Measurements from ENCODE around the gene NEUROD6.

NEUROD6 gene

DNA sequence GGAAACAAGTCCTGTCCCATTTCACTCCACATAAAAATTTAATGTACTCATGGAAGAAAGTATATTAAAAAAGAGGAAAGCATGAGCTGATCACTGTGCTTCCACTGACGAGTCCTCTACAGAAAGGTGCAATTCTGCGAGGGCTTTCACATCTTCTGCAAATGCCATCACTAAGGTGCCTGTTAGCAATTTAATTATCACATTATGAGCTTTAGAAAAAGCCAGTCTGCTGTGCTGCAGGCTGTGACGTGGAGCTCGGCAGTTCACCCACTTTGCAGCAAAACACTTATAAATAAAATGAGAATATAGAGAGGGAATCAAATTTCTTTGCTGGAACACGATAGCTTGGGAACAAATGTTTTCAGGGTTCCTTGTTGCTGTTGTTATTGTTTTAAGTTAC is 22.5 kb upstream of the NEUROD6 start:
- H3F3A ChIP-seq (ENCODE audit: insufficient read depth), result no peaks in the 10 kb centered on the region
- no peaks in the 10 kb centered on the region for H3K79me2 ChIP-seq (ENCODE audit: insufficient read depth, low read length)
- no peaks in the 10 kb centered on the region for H3K9me3 ChIP-seq (ENCODE audit: insufficient read depth, low read length)
- H3K9me2 ChIP-seq (replicated peaks; ENCODE audit: insufficient read depth, low read length), result no peaks in the 10 kb centered on the region
- no peaks in the 10 kb centered on the region for H3K27me3 ChIP-seq (ENCODE audit: low read length)
- H3K4me2 ChIP-seq (ENCODE audit: low read depth, low read length, poor library complexity, severe bottlenecking), result no peak overlapping the region
- no peak overlapping the region for H3K27ac ChIP-seq (ENCODE audit: low read depth, low read length)
- H3K36me3 ChIP-seq (ENCODE audit: low read length), result no peaks in the 10 kb centered on the region
- H3K4me3 ChIP-seq (ENCODE audit: insufficient read depth, low read length, poor library complexity, severe bottlenecking), result no peak overlapping the region
- H4K20me1 ChIP-seq (ENCODE audit: low read depth, low read length), result no peaks in the 10 kb centered on the region
- H3K9ac ChIP-seq (ENCODE audit: low read length), result no peak overlapping the region
- TF ChIP-seq, protein P1, sequence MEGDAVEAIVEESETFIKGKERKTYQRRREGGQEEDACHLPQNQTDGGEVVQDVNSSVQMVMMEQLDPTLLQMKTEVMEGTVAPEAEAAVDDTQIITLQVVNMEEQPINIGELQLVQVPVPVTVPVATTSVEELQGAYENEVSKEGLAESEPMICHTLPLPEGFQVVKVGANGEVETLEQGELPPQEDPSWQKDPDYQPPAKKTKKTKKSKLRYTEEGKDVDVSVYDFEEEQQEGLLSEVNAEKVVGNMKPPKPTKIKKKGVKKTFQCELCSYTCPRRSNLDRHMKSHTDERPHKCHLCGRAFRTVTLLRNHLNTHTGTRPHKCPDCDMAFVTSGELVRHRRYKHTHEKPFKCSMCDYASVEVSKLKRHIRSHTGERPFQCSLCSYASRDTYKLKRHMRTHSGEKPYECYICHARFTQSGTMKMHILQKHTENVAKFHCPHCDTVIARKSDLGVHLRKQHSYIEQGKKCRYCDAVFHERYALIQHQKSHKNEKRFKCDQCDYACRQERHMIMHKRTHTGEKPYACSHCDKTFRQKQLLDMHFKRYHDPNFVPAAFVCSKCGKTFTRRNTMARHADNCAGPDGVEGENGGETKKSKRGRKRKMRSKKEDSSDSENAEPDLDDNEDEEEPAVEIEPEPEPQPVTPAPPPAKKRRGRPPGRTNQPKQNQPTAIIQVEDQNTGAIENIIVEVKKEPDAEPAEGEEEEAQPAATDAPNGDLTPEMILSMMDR (IDR thresholded peaks at IDR 0.05; ENCODE audit: insufficient read depth, low read length, poor library complexity, severe bottlenecking), result no peak
- TF ChIP-seq EZH2phosphoT487 (conservative IDR thresholded peaks at IDR 0.05; ENCODE audit: low read length), result no peak
- H2AFZ ChIP-seq (ENCODE audit: low read depth, low read length, severe bottlenecking), result no peak overlapping the region

DNA sequence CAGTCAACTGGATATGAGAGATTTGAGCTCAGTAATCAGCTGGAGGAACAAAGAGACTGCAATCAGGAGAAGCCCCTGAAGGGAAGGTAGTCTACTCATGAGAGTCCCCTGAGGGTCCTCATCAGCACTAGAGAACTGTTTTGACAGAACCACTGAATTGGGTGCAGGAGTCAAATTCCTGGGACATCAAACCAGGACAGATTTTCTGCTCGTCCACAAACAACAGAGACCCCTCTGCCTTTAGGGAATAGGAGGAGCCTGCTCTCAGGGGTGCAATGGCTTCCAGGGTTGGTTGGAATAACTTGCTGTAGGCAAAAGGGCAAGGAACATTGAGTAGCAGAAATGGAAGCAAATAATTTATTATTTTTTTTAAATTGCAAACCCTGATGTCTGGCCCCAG is 21.9 kb upstream of the NEUROD6 start:
- no peak overlapping the region for H3K27ac ChIP-seq (ENCODE audit: low read depth, low read length)
- no peaks in the 10 kb centered on the region for H3K9me3 ChIP-seq (ENCODE audit: insufficient read depth, low read length)
- H2AFZ ChIP-seq (ENCODE audit: low read depth, low read length, severe bottlenecking), result no peak overlapping the region
- H3F3A ChIP-seq (ENCODE audit: insufficient read depth), result no peaks in the 10 kb centered on the region
- TF ChIP-seq, protein P1 (IDR thresholded peaks at IDR 0.05; ENCODE audit: insufficient read depth, low read length, poor library complexity, severe bottlenecking), result no peak
- TF ChIP-seq EZH2phosphoT487 (conservative IDR thresholded peaks at IDR 0.05; ENCODE audit: low read length), result no peak
- no peaks in the 10 kb centered on the region for H3K36me3 ChIP-seq (ENCODE audit: low read length)
- H3K9me2 ChIP-seq (replicated peaks; ENCODE audit: insufficient read depth, low read length), result no peaks in the 10 kb centered on the region
- no peak overlapping the region for H3K9ac ChIP-seq (ENCODE audit: low read length)
- no peak overlapping the region for H3K4me2 ChIP-seq (ENCODE audit: low read depth, low read length, poor library complexity, severe bottlenecking)
- no peaks in the 10 kb centered on the region for H4K20me1 ChIP-seq (ENCODE audit: low read depth, low read length)
- H3K79me2 ChIP-seq (ENCODE audit: insufficient read depth, low read length), result no peaks in the 10 kb centered on the region
- H3K27me3 ChIP-seq (ENCODE audit: low read length), result no peaks in the 10 kb centered on the region
- no peak overlapping the region for H3K4me3 ChIP-seq (ENCODE audit: insufficient read depth, low read length, poor library complexity, severe bottlenecking)

DNA sequence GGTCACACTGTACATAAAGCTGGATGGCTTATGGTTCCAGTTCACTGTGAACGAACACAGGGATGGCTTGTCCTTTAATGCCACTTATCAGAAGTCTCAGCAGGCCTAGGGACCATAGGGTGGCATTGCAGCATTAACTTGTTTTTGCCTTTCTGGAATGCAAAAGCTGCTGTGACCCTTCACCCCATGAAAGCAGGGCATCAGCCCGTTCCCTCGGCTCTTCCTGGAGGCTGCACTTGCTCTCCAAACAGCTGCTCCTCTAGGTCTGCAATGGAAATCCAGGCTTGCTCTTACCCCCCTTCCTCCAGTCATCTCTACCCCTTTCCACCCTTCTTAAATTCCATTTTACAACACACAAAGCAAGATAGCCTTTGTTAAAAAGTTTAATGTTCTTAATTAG is 17.9 kb upstream of the NEUROD6 start:
- Histone ChIP-seq H3K36me3 (ENCODE audit: low read length) (no peaks in the 10 kb centered on the region), H3K79me2 (ENCODE audit: insufficient read depth, low read length) (no peaks in the 10 kb centered on the region), H3K9me3 (ENCODE audit: insufficient read depth, low read length) (no peaks in the 10 kb centered on the region), H3K27ac (ENCODE audit: low read depth, low read length) (no peak overlapping the region), H2AFZ (ENCODE audit: low read depth, low read length, severe bottlenecking) (no peak overlapping the region), H3K4me3 (ENCODE audit: insufficient read depth, low read length, poor library complexity, severe bottlenecking) (no peak overlapping the region), H4K20me1 (ENCODE audit: low read depth, low read length) (no peaks in the 10 kb centered on the region), H3K9ac (ENCODE audit: low read length) (no peak overlapping the region), H3K27me3 (ENCODE audit: low read length) (no peaks in the 10 kb centered on the region), H3K9me2 (replicated peaks; ENCODE audit: insufficient read depth, low read length) (no peaks in the 10 kb centered on the region), H3F3A (ENCODE audit: insufficient read depth) (no peaks in the 10 kb centered on the region), H3K4me2 (ENCODE audit: low read depth, low read length, poor library complexity, severe bottlenecking) (no peak overlapping the region)
- no peak for TF ChIP-seq EZH2phosphoT487 (conservative IDR thresholded peaks at IDR 0.05; ENCODE audit: low read length)

DNA sequence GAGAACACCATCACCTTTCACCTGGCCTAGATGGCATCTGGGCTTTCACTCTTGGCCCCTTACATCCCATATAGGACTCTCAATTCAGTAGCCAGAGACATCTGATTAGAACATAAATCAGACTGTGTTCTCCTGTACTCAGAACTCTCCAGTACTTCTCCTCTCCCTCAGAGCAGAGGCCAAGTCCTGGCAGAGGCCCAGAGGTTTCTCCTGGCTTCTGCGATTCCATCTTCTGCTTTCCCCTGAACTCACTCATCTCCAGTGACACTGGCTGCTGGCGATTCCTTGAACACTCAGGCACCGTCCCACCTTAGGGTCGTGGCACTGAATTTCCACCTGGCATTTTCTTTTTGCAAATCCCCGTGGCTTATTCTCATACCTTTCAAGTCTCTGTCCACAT is 4.9 kb upstream of the NEUROD6 start:
- H3K27me3 ChIP-seq (ENCODE audit: low read length), result no peaks in the 10 kb centered on the region

More for the DNA sequence above, 4.9 kb upstream of the NEUROD6 start:
- Histone ChIP-seq H3K79me2 (ENCODE audit: insufficient read depth, low read length) (no peaks in the 10 kb centered on the region), H3K9ac (ENCODE audit: low read length) (no peak overlapping the region), H4K20me1 (ENCODE audit: low read depth, low read length) (no peaks in the 10 kb centered on the region), H3K9me3 (ENCODE audit: insufficient read depth, low read length) (no peaks in the 10 kb centered on the region), H3F3A (ENCODE audit: insufficient read depth) (no peaks in the 10 kb centered on the region), H3K9me2 (replicated peaks; ENCODE audit: insufficient read depth, low read length) (no peaks in the 10 kb centered on the region), H3K36me3 (ENCODE audit: low read length) (no peaks in the 10 kb centered on the region), H3K27ac (ENCODE audit: low read depth, low read length) (no peak overlapping the region), H3K4me2 (ENCODE audit: low read depth, low read length, poor library complexity, severe bottlenecking) (no peak overlapping the region), H3K4me3 (ENCODE audit: insufficient read depth, low read length, poor library complexity, severe bottlenecking) (no peak overlapping the region), H2AFZ (ENCODE audit: low read depth, low read length, severe bottlenecking) (no peak overlapping the region)
- TF ChIP-seq, protein P1 (IDR thresholded peaks at IDR 0.05; ENCODE audit: insufficient read depth, low read length, poor library complexity, severe bottlenecking), result no peak
- TF ChIP-seq EZH2phosphoT487 (conservative IDR thresholded peaks at IDR 0.05; ENCODE audit: low read length), result no peak

All from SU-DHL-6 (cell line).